IMR-90 (cell line): ENCODE measurements around the gene NCOA7. TPM values are rescaled to one million over a fixed set of nuclear protein-coding genes. Genes with fewer than 3 reads are reported as not detected.
A peak's percentile ranks its signal among the peaks of the same experiment; 100 is the strongest.

ENCODE experiments used
- ATAC-seq: fragments of 200-7000 bp; cut with Tn5 transposase; 2 replicates; pipeline ENCODE4 v1.9.1; 2020; ENCODE audit warnings: low read depth, mild to moderate bottlenecking, moderate library complexity
- BruUV-seq: library from RNA; stranded (reverse); fragments of 400-500 nt; replicated peaks from 2 replicates; lab custom pipeline; 2021; lab: Mats Ljungman, UMichigan
- CTCF ChIA-PET: fragments of 300-600 bp; formaldehyde crosslinking; extraction: SDS; loops from one replicate; lab custom pipeline; 2021; ENCODE audit warnings: antibody characterized with exemption; lab: Yijun Ruan, JAX
- POLR2A ChIA-PET: fragments of 300-600 bp; sonication (Branson Sonifier 250); formaldehyde crosslinking; loops from one replicate; lab custom pipeline; 2022; ENCODE audit warnings: antibody characterized with exemption; ENCODE audit not compliant: unreplicated experiment; lab: Charles Lee
- DNase-seq: peaks from one replicate; pipeline ENCODE4 v3.0.0; 2013
- H2AFZ ChIP-seq: replicated peaks from 2 replicates; pipeline ENCODE3; 2013; ENCODE audit warnings: low read length, mild to moderate bottlenecking; ENCODE audit not compliant: poor library complexity
- H2AK5ac ChIP-seq: 2 replicates; pipeline ENCODE4 v1.6.1; 2013; ENCODE audit warnings: low read depth, low read length, inconsistent platforms
- H2AK9ac ChIP-seq: replicated peaks from 2 replicates; pipeline ENCODE3; 2013; ENCODE audit warnings: mild to moderate bottlenecking, low read depth, low read length, moderate library complexity; ENCODE audit not compliant: poor library complexity
- H2BK120ac ChIP-seq: 2 replicates; pipeline ENCODE4 v1.6.1; 2013; ENCODE audit warnings: low read depth, low read length, inconsistent platforms
- H2BK15ac ChIP-seq: 3 replicates; pipeline ENCODE4 v1.6.1; 2013; ENCODE audit warnings: low read depth, low read length, inconsistent platforms
- H2BK20ac ChIP-seq: 2 replicates; pipeline ENCODE4 v1.6.1; 2013; ENCODE audit warnings: low read depth, mild to moderate bottlenecking, inconsistent platforms, low read length, moderate library complexity
- H2BK5ac ChIP-seq: 2 replicates; pipeline ENCODE4 v1.6.1; 2013; ENCODE audit warnings: mild to moderate bottlenecking, low read depth, low read length, inconsistent platforms; ENCODE audit not compliant: poor library complexity, severe bottlenecking
- H3K14ac ChIP-seq: replicated peaks from 2 replicates; pipeline ENCODE4 v1.6.1; 2013; ENCODE audit warnings: low read depth, low read length, inconsistent platforms
- H3K18ac ChIP-seq: 2 replicates; pipeline ENCODE4 v1.6.1; 2013; ENCODE audit warnings: low read depth, low read length, control low read depth
- H3K23ac ChIP-seq: 2 replicates; pipeline ENCODE4 v1.6.1; 2013; ENCODE audit warnings: low read depth, low read length, inconsistent platforms
- H3K27ac ChIP-seq: 2 replicates; pipeline ENCODE4 v1.5.1; 2013; ENCODE audit warnings: mild to moderate bottlenecking, control low read depth, low read length; ENCODE audit not compliant: insufficient read depth
- H3K27me3 ChIP-seq: 2 replicates; pipeline ENCODE4 v1.6.1; 2013; ENCODE audit warnings: low read length; ENCODE audit not compliant: control insufficient read depth, insufficient read depth
- H3K36me3 ChIP-seq: 2 replicates; pipeline ENCODE4 v1.6.1; 2013; ENCODE audit warnings: low read length, mixed read lengths; ENCODE audit not compliant: control insufficient read depth, insufficient read depth
- H3K4ac ChIP-seq: 2 replicates; pipeline ENCODE4 v1.6.1; 2013; ENCODE audit warnings: low read depth, low read length, inconsistent platforms
- H3K4me1 ChIP-seq: 2 replicates; pipeline ENCODE4 v1.6.1; 2013; ENCODE audit warnings: low read length, mixed read lengths; ENCODE audit not compliant: control insufficient read depth, insufficient read depth
- H3K4me2 ChIP-seq: 2 replicates; pipeline ENCODE4 v1.6.1; 2013; ENCODE audit warnings: low read depth, mild to moderate bottlenecking, control low read depth, low read length, moderate library complexity
- H3K4me3 ChIP-seq: 2 replicates; pipeline ENCODE4 v1.5.1; 2013; ENCODE audit warnings: low read depth, mild to moderate bottlenecking, control low read depth, low read length, moderate library complexity; ENCODE audit not compliant: insufficient read depth
- H3K56ac ChIP-seq: 2 replicates; pipeline ENCODE4 v1.6.1; 2013; ENCODE audit warnings: low read length, inconsistent platforms; ENCODE audit not compliant: insufficient read depth; ENCODE audit errors: extremely low read depth
- H3K79me1 ChIP-seq, 2 experiments: 2 replicates each; pipeline ENCODE4 v1.6.1; 2013; ENCODE audit warnings: low read length in 2 of 2, inconsistent platforms in 1 of 2, low read depth in 1 of 2
- H3K9ac ChIP-seq: 2 replicates; pipeline ENCODE4 v1.6.1; 2013; ENCODE audit warnings: low read depth, low read length, control low read depth
- H3K9me1 ChIP-seq: 2 replicates; pipeline ENCODE4 v1.6.1; 2013; ENCODE audit warnings: low read length, inconsistent platforms; ENCODE audit not compliant: insufficient read depth
- H3K9me3 ChIP-seq: 2 replicates; pipeline ENCODE4 v1.6.1; 2013; ENCODE audit warnings: low read length; ENCODE audit not compliant: control insufficient read depth, insufficient read depth
- H4K20me1 ChIP-seq: 2 replicates; pipeline ENCODE4 v1.6.1; 2013; ENCODE audit warnings: low read length, inconsistent platforms; ENCODE audit not compliant: insufficient read depth
- H4K5ac ChIP-seq: 2 replicates; pipeline ENCODE4 v1.6.1; 2013; ENCODE audit warnings: mild to moderate bottlenecking, low read depth, low read length, control low read depth
- H4K8ac ChIP-seq, 2 experiments: 2 replicates each; pipeline ENCODE4 v1.6.1; 2013; ENCODE audit warnings: low read depth in 2 of 2, low read length in 2 of 2, control low read depth in 1 of 2, inconsistent platforms in 1 of 2
- H4K91ac ChIP-seq: 2 replicates; pipeline ENCODE4 v1.6.1; 2013; ENCODE audit warnings: low read depth, low read length, inconsistent platforms; ENCODE audit not compliant: insufficient read depth
- BHLHE40 ChIP-seq: fragments of 150-350 bp; IDR thresholded peaks from 2 replicates; pipeline ENCODE4 v1.6.1; 2016; ENCODE audit warnings: mild to moderate bottlenecking, low read depth, low read length
- FOS ChIP-seq: fragments of 150-350 bp; IDR thresholded peaks from 2 replicates; pipeline ENCODE4 v1.6.1; 2016; ENCODE audit warnings: low read depth, low read length
- POLR2A ChIP-seq: IDR thresholded peaks from 2 replicates; pipeline ENCODE4 v1.6.1; 2012; ENCODE audit warnings: mild to moderate bottlenecking, low read depth, low read length
- RCOR1 ChIP-seq: IDR thresholded peaks from 2 replicates; pipeline ENCODE4 v1.6.1; 2012; ENCODE audit warnings: mild to moderate bottlenecking, low read length, improper control_type of control experiment; ENCODE audit not compliant: insufficient replicate concordance
- dilution Hi-C: fragments of 300-500 bp; cut with HindIII; formaldehyde crosslinking; loops from one replicate; pipeline ENCODE4 v1.14.3; 2018; ENCODE audit warnings: low sequenced_read_pairs; ENCODE audit not compliant: unreplicated experiment
- in situ Hi-C: fragments of 300-500 bp; cut with MboI; formaldehyde crosslinking; loops from 3 replicates; pipeline ENCODE4 v1.14.3; 2019; ENCODE audit warnings: low sequenced_read_pairs, inconsistent platforms, mixed read lengths
- intact Hi-C: fragments of 100-400 bp; cut with micrococcal nuclease; formaldehyde crosslinking; loops from 2 replicates; pipeline ENCODE4 v1.10.0; 2022
- polyA plus RNA-seq, 3 experiments: library from polyadenylated mRNA; depleted of rRNA; stranded (reverse); fragments of >200 nt; gene quantifications; 2 replicates each; pipeline ENCODE4 v1.2.3, GENCODE V29; 2012; ENCODE audit warnings: low replicate concordance in 1 of 3
- total RNA-seq: library from RNA; depleted of rRNA; stranded (reverse); fragments of >200 nt; gene quantifications from 2 replicates; pipeline ENCODE4 v1.2.3, GENCODE V29; 2012

Gene NCOA7
- total and polyA plus RNA-seq, 2 of the 4 experiments (the other 2 are of a cell fraction) = 12.6 to 12.9 TPM

- no peak for ATAC-seq
- in situ Hi-C loops = no loop called here
- Histone ChIP-seq H3K4ac (no peak overlapping the region), H2AFZ (no peak overlapping the region), H3K27me3 (no peaks in the 10 kb centered on the region), H2BK20ac (no peak overlapping the region), H2AK5ac (no peak overlapping the region), H3K23ac (peak overlapping the region; percentile 79; the same call in 1 of the 2 replicates), H2BK15ac (no peak overlapping the region), H3K9me3 (no peaks in the 10 kb centered on the region), H2AK9ac (no peak overlapping the region), H3K14ac (no peak overlapping the region), H2BK5ac (no peak overlapping the region), H3K27ac (no peak overlapping the region), H4K20me1 (no peaks in the 10 kb centered on the region), H4K5ac (no peak overlapping the region), H4K91ac (no peak overlapping the region), H3K9ac (no peak overlapping the region), H3K4me2 (peak overlapping the region; percentile 100), H4K8ac (no peak overlapping the region), H3K79me1 (peaks cover 9 to 28% of the 10 kb centered on the region in 2 experiments), H3K4me3 (peak overlapping the region; percentile 83), H3K36me3 (no peaks in the 10 kb centered on the region), H3K56ac (no peak overlapping the region), H2BK120ac (no peak overlapping the region), H3K18ac (no peak overlapping the region), H3K4me1 (peaks cover 8% of the 10 kb centered on the region), H3K9me1 (no peaks in the 10 kb centered on the region)
- no peak for DNase-seq
- no TSS peak for BruUV-seq
- TF ChIP-seq POLR2A (no peak), BHLHE40 (no peak), FOS (no peak), RCOR1 (no peak)
- dilution Hi-C loops = no loop called here
- ChIA-PET POLR2A (no interaction called here), CTCF (interaction anchor here (0.6 to 4.9 kb wide), 6 partner anchors 10 to 192 kb away, joined by 3 to 45 read pairs (median 4); partner anchors contain the start of gene HINT3)
- intact Hi-C loops = loop anchor here (5.0 kb wide), 1 partner anchor 66 kb away; no protein-coding TSS in a partner anchor
Observed at GRCh38 chr6:125791820-125792165, 1.0 kb downstream of the NCOA7 start.
